GM19239 (cell line): Measurements from ENCODE around the gene KLF9.

Experiments
- DNase-seq: peaks from one replicate; pipeline ENCODE4 v3.0.0; 2011; ENCODE audit warnings: low spot score; ENCODE audit not compliant: insufficient read length
- FAIRE-seq: peaks from 2 replicates; lab custom pipeline; 2011; peaks lifted over from hg19 to GRCh38; lab: Jason Lieb, UNC

KLF9 gene

GRCh38 chr9:70425192-70425591 lies 10.7 kb upstream of the KLF9 start:
- no peak for FAIRE-seq
- DNase-seq: no peak

GRCh38 chr9:70422371-70423043 lies 8.1 kb upstream of the KLF9 start:
- no peak for FAIRE-seq
- DNase-seq: no peak

DNA sequence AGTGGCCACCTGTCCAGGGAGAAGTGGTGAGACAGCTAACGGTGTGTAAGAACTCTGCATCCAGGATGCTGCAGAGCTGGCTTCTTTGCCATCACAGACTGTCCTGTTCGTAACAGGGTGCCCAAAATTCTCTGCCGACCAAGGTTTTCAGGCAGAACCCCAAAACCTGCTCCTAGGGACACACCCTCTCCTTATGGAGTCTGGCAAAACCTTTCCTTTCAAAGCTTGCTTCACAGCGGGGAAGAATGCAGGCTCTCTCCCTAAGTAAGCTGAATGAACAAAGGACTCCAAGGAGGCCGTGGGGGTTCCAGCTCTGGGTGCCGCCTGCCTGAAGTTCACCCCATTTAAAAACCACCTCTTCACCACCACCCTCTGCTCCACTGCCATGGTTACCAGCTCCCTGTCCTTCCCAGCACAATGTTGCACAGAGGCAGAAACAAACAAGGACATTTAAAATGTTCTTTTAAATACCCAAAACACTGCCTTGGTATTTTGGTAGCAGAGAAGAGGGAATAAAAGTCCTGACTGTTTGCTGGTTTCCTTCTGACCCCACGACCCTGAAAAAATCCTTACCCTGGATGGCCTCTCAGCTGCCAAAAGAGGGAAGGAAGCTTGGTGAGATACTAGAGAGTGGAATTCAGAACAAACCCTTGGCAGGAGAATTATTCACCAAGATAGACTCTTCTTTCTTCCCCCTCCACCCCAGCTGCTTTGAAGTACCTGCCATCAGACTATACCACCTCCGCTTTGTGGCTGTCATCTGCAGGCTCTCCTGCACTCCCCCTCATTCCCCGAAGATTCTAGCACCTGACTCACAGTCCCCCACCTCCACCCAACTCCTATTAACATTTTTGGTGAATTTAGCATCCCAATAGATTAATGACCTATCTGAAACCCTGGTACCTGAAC lies 7.1 kb upstream of the KLF9 start:
- no peak for DNase-seq
- FAIRE-seq: no peak

DNA sequence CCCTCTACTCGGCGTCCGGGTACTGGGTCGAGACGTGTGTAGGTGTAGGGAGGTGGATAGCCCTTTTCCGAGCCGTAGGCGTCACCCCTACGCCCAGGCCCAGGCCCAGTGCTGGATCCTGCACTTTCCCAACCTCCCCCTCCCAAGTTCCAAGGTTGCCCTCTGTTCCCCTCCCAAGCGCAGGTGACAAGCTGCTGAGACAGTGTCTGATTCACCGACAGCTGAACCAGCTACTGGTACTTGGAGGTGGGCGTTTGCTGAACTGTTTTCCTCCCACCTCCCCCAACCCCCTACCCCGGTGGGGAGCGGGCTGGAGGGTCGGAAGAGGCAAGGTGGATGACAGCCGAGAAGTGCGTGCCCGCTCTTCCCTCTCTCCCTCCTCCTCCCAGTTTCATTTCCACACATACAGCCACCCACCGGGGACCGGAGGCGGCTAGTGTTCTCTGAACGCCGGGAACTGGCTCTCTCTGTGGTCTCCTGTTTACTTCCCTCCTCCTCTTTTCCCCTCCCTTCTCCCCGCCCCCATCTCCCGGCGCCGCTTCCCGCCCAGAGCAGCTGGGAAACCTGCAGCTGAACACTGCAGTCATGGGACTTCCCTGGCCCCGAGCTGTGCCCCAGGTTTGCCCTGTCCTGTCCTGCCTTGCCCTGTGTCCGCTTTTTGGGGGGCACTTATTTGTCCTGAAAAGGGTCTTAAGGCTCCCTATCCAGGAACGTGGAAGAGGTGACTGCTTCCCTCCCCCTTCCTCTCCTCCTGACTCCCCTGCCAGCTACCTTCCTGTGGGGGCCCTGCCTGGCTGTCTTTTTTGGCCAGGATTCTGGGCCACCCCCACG lies 6.2 kb upstream of the KLF9 start:
- peak; percentile 52 for FAIRE-seq

GRCh38 chr9:70419556-70420440 lies 5.3 kb upstream of the KLF9 start:
- DNase-seq: peak; percentile 40
- FAIRE-seq: peak; percentile 14

More for the DNA sequence above, 6.2 kb upstream of the KLF9 start:
- no peak for DNase-seq

DNA sequence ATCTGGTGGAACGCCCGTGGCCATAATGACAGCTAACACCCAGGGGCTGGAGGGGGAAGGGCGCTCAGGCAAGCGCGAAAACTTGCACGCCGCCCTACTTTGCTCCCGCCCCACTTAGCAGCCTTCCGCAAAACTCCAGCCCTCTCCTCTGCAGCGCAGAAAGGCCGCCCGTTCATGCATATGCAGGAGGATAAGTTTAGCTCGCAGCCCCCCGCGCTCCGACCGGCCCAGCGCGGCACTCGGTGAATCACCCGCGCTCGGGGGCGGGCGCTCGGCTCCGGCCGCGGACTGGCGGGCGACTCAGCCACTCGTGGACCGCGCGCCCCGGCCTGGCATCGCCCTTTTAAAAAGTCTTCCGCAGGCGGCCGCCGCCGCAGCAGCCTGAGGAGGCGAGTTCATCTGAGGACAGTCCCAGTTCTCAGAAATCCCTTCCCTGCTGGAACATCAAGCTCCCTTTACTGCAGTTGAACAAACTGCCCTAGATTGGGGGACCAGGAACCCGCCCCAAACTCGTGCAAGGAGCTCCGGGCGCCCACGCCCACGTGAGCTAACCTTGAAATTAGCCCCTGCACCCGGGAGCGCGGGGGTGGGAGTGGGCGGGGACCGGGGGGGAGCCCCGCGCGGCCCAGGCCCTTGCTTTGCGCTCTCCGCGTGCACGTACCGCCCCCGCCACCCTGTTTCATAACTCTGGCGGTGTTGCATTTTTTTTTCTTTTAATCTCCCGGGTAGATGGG lies 4.5 kb upstream of the KLF9 start:
- DNase-seq (peak; percentile 58), FAIRE-seq (peak; percentile 21)

DNA sequence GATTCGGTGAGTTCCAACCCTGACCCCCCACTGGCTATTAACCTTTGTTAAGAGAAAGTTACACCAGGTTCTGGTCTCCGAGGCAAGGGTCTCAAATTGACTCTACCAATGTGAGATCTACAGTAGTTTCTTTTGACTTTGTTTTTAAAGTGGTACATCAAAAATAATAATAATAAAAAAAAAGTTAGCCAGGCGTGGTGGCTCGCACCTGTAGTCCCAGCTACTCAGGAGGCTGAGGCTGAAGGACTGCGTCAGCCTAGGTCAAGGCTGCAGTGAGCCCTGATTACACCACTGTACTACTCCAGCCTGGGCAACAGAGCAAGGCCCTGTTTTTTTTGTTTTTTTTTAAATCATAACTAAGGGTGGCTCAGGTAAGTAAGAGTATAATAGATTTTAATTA lies 1.0 kb upstream of the KLF9 start:
- no peak for FAIRE-seq
- no peak for DNase-seq

DNA sequence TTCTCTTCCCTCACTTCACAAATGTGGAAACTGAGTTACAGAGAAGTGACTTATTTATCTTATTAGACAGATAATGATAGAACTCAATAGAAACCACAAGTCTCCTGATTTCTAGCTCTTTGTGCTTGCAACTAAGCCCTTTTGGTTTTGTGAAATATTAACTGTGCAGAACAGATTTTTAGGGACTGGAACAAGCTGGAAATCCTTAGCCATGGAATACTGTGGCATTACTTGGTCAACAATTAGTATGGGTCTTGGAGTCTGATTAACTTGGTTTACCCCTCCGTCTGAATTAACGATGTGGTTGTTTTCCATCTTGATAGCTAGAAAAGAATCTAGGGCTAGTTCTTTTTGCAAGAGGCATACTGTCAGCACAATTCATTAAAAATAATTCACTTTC lies 584 bp upstream of the KLF9 start:
- DNase-seq (no peak), FAIRE-seq (no peak)

GRCh38 chr9:70413464-70413798 lies 1.0 kb downstream of the KLF9 start:
- FAIRE-seq: no peak
- no peak for DNase-seq

DNA sequence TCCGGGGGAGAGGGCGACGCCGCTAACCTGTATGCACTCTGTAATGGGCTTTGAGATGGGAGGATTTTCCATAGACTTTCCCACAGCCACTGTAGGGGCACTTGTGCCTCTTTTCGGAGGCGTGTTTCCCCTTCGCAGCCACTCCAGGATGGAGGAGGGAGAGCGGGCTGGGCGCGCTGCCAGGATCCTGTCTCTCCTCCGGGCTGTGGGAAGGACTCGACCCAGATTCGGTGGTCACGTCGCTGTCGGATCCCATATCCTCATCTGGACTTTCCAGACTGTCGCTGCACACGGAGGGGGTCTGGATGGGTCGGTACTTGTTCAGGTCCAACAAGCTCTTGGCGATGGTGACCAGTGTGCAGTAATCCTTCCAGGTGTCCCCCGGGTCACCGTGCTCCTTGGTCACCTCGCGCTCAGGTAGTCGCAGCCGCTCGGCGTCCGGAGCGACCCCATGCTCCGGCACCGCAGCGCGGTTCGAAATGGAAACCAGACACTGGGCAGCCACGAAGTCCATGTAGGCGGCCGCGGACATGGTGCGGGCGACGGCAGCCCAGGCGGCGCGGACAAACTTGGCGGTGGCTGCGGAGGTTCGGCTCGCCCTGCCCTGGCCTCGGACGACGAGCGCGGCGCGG lies 1.5 kb downstream of the KLF9 start:
- DNase-seq (peak; percentile 9), FAIRE-seq (no peak)

DNA sequence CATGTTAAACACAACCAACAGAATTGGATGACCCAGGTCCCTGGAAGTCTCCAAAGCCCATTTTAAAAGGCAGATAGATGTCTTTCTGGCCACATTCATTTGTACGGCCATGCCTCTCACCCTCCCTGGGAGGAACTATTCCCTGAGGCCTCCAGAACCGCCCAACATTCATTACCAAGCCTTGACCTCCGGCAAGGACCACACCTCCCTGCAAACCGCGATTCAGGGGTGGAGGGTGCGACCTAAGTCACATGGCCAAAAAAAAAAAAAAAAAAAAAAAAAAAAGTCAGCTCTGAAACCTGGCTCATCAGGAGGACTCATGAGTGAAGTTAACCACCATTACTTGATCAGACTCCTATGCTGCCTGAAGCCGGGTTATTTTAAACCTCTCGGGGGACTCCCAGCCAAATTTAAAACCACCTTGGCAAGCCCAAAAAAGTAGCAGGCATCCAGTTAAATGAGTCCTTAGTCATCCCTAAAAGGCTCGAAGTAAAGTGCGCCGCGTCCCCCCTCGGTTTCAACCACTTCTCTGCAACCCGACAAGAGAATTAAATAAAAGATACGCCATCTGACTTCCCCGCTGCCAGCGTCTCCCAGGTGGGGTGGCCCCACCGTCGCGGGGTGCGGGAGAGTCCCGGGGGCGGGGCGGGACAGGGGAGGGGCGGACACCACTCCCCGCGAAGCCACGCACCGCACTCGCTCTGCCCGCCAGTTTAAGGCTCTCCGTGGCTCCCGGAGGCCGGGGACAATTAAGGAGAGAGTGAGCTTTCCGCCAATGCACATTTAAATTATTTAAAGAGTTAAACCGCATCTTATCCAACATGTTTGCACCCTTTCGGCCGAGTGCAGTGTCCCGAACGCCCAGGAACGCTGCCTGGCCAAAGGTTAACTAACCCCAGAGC lies 2.3 kb downstream of the KLF9 start:
- DNase-seq (peak; percentile 64), FAIRE-seq (peak; percentile 85)

DNA sequence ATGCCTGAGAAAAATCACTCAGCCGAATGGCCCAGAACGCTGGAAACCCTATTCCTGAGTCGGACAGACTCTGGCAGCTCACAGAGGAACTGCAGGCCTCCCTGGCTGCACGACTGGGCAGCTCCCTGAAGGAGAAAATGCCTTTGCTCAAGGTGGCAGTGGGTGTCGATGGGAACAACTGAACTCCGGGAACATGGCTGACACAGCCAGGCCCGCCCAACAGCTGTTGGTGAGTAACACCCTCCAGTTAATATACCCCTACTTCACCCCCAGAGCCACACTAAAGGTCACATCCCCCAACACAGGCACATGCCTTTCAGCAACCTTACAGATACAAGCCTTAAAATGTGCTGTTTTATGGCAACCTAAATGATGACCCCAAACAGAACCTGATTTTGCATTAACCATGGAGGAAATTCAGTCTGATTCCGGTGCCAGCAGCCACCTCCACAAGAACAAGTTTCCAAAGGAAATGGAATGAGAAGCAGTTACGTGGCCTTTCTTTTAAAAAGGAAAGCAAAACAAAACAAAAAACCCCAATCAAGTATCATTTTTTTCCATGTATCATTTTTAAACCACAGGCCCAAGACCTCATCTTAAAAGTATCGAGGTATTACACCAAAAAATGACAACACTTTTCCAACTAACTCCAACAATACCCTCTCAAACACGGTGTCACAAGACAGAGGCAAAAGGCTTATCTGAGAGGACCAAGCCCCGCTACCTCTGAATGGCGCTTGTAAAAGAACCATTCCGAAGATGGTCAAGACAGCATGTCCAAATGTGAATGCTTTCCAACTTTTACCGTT lies 3.1 kb downstream of the KLF9 start:
- no peak for FAIRE-seq
- DNase-seq: no peak

DNA sequence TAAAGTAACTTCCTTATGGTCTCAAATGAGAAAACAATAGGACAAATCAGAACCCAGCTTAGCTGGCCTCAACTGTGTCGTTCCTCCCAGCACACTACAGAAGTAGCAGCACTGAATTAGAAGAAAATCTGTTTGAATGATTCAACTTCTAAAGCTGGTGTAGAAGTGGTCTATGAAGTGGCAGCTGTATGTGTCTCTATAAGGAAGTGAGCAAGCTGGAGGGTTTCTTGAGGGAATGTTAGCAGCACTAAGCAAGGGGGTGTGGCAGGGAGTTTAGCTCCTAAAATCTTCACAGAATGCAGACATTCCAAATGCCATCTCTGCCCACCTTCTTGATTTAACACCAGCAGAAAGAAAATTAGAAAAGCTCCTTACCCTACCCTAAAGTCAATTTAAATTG lies 4.1 kb downstream of the KLF9 start:
- no peak for DNase-seq
- FAIRE-seq: peak; percentile 49

DNA sequence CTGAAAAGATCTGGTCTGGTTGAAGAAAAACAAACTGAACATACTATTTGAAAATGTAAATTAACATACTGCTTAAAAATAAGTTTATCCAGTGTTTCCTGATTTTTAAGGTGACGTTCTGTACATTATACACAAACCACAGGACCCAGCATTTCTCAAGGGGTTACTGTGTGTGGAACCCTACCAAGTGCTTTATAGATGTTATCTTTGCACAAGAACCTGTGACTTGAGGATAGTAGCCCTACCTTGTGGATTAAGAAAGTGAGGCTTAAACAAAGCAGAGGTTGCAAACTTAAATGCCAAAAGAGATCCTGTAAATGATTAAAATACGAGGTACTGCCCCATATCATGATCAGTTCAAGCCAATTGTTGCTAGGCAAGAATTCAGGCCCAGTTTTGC lies 4.7 kb downstream of the KLF9 start:
- no peak for DNase-seq
- FAIRE-seq: no peak

DNA sequence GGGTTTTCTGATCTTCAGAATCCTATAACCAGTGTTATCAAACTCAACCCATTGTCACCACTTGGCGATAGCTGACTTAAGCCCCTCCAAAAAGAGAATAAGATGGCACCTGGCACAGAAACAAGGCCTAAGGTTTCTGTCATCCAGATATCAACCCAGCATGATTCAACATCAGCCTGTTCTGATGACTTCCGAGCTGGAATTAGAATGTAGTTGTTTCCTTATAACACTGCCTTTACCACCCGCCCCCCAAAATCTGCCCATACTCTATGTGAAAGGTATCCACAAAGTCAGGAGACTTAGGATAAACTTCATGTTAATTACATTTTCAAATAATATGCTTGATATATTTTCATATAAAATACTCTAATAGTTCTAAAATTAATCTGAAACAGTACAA lies 5.2 kb downstream of the KLF9 start:
- no peak for DNase-seq
- FAIRE-seq: no peak

GRCh38 chr9:70408393-70409040 lies 5.9 kb downstream of the KLF9 start:
- FAIRE-seq (no peak), DNase-seq (no peak)
